Measurements from ENCODE around the gene BCAS4.
"Not testable (repeated sequence)": the region's sequence is repeated elsewhere in the genome, so short reads cannot be mapped to it uniquely, and the experiment has no call there.

Gene BCAS4

DNA sequence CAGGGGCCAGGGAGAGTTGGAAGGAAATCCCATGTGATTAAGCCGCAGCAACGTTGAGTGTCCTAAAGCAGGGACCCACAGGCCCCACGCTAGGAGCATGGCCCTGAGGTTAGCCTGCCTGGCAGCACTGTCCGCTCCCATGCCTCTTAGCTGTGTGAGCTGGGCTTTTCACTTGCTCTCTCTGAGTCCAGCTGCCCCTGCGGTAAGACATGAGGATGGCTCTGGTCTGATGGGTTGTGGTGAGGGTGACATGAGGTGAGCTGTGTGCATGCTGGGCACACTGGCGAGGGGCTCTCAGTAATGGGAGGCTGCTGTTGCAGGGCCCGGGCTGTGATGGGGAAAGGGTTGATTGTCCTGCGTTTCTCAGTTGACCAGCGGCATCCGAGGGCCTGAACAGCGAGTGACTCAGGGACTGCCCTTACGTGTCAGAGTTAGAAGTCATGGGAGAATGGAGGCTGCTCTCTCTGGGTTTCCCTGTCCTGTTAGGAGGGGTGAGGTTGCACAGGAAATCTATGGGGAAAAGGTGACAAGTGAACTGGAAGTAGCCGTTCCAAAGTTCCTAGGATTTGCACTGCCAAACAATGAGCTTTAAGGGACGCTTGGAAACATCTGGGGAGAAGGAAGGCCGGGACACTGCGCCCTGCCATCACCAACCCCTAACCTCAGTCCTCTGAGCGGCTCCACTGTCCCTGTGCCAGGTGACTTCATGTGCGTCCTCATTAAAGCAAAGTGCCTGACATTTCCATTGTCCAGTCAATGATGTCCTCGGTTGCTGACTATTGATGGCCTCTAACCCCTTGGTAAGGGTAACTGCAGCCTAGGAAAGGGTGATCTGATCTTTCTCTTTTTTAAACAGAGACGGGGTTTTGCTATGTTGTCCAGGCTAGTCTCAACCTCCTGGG is 85.0 kb downstream of the BCAS4 start:
- no peak for DNase-seq

DNA sequence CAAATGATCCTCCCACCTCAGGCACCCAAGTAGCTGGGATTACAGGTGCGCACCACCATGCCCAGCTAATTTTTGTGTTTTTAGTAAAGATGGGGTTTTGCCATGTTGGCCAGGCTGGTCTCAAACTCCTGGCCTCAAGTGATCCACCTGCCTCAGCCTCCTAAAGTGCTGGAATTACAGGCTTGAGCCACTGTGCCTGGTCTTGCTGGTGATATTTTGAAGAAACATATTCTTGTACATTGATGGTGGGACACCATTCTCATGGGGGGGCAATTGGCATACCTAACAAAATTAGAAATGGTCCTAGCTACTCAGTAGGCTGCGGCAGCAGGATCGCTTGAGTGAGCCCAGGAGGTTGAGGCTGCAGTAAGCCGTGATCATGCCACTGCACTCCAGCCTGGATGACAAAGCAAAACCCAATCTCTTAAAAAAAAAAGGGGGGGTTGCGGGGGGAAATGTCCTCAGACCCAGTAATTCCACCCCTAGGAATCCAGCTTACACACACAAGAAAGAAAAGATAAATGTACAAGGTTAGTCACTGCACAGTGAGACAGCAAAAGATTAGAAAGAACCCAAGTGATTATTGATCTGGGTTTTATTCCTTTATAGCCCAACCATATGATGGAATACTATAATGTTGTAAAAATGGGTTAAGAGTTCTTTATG is 87.0 kb downstream of the BCAS4 start:
- DNase-seq, result not testable (repeated sequence)

DNA sequence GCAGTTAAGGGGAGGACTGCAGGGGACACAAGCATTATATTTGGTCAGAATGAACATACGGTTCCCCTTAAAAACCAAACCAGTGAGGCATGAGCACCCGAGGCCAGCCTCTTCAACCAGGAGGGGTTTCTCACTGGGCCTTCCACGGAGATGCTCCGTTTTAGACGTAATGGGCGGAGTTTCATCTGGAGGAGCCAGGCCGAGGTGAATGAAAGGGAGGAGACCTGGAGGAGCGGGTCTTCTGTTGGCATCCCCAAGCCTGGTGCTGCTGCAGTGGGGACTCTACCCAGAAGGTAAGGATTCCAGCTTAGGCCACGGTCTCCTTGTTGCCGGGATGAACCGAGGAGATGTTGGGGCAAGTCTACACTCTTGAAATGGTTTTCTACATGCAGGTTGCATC is 89.0 kb downstream of the BCAS4 start:
- DNase-seq, result no peak

DNA sequence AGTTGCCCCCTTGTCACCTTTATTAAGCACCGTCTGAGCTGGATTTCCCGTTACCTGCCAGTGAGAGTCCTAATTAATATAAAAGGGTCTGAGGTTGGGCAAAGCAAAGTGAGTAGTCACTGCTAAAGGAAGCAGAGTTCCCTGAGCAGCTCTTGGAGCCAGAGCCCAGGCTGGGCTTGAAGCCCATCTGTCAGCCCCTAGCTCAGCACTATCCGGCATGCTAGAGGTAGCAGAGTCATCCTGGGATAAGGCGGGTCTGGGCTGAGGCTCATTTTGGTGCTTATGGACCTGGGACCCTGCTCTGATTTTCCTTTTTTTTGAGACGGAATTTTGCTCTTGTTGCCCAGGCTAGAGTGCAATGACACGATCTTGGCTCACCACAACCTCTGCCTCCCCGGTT is 90.2 kb downstream of the BCAS4 start:
- no peak for DNase-seq

DNA sequence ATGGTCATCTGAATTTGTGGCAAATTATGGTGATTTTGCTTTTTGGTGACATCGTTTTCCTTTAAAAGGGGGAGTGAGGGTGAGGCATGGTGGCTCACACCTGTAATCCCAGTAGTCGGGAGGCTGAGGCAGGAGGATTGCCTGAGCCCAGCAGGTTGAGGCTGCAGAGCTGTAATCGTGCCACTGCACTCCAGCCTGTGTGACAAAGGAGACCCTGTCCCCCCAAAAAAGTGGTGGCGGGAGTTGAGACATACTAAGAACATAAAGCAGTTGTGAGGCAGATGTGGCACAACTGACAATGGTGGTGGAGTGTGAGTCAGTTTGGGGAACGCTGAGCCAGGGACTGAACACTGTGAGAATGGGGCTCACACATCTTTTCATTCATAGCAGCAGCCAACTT is 90.9 kb downstream of the BCAS4 start:
- DNase-seq, result no peak

DNA sequence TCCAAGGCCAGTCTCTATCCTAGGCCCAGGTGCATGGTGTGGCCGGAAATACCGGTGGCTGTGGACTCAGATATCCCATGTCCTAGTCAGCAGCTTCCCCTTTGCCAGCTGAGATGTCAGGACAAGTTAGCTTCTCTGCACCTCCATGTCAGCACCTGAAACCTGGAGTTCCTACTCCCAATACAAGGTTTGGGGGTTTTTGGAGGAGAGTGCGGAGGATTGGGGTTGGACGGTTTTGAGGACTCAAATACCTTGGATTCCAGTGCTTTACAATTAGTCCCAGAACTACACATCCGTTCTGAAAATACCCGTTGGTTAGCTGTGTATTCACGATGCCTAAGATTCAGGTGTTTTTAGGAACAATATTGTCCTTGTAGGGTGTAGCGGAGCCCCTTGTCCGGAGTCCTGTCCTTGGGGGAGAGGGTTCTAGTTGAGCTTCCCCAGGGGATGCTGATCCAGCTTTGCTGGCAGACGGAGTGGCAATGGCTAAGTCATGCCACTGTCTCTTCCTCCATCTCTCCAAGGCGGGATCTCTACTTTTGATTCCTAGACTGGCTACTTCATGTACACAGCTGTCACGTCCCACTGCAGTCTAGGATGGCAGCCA is 91.4 kb downstream of the BCAS4 start:
- DNase-seq, result no peak

DNA sequence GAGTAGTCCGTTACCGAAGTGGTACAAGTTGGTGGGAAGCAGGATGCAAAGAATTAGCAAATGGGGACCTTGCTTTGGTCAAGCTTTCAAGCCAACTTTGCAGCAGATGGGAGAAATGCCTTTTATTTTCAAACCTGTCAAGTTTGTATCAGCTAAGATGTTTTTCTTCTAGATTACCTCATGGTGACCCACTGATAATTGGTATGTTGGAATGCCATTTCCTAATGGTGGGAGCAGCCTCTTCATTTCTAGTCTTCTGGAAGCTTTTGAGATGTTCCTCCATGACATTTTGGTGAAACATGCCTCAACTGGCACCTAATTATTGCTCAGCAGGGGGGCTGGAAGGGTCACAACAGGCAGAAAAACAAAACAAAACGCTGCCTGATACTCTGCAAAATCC is 92.7 kb downstream of the BCAS4 start:
- DNase-seq, result no peak

DNA sequence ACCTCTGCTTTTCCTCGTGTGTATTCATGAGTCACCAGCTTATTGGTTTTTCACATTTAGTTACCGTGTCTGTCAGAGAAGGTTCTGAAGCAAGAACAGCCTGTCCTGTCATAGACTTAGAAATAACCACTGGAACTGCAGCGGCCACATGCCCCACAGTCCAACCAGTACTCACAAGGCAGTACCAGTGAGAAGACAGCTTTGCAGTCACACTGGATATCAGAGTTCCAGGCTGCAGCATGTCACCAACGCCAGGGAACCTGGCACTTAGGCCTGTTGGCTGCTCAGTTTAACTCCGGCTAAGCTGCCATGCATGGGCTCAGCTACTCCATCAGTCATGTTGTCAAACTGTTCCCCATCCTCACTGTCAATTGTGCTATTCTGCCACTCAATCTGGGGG is 96.3 kb downstream of the BCAS4 start:
- no peak for DNase-seq

DNA sequence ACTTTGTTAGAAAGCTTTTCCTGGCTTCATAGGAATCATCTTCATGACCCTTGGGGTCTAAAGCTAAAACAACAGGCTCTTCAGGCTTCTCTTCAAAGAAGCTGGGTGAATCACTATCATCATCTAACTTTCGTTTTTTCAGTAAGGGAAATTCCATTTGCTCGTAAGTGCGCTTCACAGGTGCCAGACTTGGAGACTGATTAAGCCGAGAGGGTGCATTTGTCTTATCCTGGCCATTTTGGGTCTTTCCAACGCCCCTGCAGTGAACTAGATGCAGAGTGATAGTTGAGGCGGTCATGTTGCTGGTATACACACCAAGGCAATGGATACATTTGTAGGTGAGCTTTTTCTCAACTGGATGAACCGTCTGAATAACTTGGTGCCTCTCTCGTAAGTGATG is 97.5 kb downstream of the BCAS4 start:
- no peak for DNase-seq

DNA sequence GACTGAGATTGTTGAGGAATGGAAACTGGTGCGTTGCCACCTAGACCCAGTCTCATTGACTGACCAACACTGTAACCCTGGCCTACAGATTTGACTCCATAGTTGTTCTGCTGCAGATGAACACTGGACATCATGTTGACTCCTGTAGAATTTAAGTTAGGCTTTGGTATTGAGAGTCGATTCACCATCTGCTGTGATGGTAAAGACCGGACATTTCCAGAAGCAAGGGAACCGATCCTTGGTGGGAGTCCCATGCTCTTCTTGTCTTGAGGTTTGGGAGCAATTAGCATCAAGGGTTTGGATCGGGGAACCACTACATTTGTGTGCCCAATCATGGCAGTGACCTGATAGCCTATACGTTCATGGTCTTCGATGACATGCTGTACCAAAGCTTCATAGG is 98.8 kb downstream of the BCAS4 start:
- no peak for DNase-seq

DNA sequence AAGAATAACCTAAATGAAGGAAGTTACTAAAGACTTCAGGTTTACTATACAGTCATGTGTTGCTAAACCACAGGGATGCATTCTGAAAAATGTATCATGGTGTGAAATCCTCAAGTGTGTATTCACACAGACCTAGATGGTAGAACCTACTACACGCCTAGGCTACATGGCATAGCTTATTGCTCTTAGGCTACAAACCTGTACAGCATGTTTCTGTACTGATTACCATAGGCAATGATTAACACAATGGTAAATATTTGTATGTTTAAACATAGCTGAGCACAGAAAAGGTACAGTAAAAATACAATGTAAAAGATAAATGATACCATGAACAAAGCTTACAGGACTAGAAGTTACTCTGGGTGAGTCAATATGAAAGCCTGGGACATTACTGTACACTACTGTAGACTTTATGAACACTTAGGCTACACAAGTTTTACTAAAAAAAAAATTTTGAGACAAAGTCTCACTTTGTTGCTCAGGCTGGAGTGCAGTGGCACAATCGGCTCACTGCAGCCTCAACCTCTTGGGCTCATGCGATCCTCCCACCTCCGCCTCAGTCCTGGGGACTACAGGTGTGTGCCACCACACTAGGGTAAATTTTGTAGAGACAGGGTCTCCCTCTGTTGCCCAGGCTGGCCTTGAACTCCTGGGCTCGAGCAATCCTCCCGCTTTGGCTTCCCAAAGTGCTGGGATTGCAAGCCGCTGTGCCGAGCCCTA is 100.4 kb downstream of the BCAS4 start:
- no peak for DNase-seq

DNA sequence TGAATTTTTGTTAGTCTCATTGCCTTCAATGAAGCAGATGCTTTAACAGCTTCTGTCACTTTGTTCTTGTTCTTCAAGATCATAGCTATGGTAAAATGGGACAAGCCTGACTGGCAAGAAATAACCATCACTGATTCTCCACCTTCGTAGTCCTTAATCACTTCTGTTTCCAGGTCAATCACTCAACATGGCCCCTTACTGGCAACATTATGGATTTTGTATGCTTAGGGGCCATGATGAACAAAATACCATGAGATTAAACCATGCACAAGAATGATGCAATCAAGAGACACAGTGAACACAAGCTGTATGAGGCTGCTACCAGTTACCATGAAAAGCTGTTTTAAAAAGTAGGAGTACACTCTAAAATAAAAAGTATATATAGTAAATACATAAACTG is 103.6 kb downstream of the BCAS4 start:
- no peak for DNase-seq

DNA sequence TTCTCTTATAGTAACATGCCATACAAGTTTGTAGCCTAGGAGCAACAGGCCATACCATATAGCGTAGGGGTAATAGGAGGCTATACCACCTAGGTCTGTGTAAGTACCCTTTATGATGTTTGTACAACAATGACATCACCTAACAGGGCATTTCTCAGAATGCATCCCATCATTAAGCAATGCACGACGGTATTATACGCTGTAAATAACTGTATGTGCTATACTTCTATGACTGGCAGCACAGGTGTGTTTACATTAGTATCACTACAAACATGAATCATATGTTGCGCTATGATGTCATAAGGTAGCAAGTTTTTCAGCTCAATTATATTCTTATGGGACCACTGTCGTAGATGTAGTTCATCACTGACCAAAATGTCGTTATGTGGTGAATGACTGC is 105.4 kb downstream of the BCAS4 start:
- no peak for DNase-seq

DNA sequence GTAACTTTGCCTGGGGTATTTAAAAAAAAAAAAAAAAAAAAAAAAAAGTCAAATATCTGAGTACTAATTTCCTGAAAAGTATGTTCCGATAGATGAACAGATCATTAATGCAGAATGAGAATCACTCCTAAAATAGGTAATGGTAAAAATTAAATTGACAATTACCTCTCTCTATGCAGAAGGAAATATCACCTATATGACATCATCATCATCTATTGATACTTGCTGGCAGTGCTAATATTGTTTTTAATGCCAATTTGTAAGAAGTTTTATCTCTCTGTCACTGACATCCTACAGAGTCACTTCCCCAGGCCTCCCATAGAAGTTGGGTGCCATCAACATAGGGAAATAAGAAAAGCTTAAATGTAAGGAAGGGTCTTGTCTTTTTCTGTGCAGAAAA is 106.4 kb downstream of the BCAS4 start:
- DNase-seq, result no peak

DNA sequence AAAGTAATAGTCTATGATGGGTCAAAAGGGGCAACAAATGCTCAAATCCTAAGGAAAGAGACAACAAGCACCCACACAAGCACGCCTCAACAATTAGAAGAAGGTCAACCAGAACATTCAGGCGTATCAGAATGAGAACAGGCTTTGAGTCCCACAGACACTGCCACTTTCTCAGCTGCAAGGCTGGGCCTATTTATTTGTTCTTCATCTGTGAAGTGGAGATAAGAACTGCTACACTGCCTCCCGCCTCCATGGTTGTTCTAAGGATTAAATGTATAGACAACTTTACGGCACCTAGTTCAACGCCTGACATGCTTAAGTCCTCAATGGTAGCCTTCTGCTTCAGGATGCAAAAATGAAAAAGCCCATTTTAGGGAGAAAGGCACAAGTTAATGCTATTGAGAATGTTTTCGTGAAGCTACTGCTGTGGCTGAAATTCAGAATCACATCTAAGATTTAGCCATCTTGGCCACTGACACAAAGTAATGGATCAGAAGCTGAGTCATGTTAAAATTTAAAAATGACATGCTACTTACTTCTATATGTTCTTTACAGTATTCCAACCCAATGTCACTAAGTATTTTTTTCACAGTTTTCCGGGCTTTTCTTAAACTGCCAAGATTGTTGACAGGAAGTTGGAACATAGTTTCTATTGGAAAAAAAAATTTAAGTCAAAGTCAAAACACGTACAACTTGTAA is 108.6 kb downstream of the BCAS4 start:
- no peak for DNase-seq

DNA sequence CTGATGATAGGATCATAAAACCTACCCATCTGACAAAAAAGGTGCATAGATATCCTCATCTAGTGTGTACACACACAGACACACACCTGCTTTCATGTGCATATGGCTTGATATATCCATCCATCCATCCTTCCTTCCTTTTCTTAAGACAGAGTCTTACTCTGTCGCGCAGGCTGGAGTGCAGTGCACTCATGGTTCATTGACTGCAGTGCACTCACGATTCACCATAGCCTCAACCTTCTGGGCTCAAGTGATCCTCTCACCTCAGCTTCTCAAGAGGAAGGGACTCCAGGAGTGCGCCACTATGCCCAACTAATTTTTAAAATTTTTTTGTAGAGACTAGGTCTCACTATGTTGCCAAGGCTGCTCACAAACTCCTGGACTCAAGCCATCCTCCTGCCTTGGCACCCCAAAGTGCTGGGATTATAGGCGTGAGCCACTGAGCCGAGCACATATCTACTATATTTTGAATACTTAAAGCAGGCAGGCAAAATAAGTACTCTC is 109.3 kb downstream of the BCAS4 start:
- DNase-seq, result no peak

DNA sequence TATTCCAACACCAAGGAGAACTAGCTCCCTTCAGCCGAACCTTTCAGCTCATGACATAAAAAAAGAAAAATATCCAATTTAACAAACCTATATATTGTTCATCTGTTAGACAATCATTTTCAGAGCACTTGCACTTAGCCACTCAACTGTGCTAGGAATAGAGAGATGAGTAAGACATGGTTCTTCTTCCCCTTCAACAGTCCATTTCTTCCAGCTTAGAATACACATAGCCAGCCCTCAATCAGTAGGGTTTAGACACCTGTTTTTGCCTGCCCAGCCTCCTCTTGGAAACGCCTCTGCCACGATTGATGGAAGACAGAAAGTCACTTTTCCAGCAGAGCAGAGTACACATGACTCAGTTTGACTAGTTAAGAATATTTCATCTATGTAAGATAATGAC is 114.6 kb downstream of the BCAS4 start:
- DNase-seq, result no peak

DNA sequence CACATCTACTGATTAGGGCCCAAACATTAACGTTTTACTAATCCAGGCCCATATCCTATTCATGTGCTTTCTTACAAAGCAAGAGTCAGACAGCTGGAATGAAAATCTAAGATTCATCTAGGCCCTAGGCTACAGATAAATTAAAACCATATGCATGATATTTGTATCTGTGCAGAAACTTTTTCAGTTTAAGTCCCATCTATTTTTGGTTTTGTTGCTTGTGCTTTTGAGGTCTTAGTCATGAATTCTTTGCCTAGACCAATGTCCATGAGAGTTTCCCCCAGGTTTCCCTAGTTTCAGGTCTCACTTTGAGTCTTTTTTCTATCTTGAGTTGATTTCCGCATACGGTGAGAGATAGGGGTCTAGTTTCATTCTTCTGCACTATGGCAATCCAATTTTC is 116.2 kb downstream of the BCAS4 start:
- DNase-seq, result no peak

DNA sequence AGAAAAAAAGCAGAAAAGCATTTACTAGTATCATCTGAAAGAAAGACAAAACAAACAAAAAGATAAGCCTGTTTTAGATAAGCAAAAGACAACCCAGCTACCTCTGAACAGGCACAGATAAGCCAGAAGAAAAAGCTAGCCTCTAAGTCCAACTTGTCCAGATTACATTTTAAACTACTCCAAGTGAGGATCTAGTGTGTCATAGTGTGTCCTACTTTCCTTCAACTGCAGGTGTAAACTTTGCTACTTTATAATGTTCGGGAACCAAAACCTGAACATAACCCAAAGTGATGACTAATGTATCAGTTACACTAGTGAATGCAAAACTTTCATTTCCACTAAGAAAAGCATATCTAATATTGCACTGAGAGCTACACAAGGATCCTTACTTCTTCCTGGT is 116.9 kb downstream of the BCAS4 start:
- no peak for DNase-seq

DNA sequence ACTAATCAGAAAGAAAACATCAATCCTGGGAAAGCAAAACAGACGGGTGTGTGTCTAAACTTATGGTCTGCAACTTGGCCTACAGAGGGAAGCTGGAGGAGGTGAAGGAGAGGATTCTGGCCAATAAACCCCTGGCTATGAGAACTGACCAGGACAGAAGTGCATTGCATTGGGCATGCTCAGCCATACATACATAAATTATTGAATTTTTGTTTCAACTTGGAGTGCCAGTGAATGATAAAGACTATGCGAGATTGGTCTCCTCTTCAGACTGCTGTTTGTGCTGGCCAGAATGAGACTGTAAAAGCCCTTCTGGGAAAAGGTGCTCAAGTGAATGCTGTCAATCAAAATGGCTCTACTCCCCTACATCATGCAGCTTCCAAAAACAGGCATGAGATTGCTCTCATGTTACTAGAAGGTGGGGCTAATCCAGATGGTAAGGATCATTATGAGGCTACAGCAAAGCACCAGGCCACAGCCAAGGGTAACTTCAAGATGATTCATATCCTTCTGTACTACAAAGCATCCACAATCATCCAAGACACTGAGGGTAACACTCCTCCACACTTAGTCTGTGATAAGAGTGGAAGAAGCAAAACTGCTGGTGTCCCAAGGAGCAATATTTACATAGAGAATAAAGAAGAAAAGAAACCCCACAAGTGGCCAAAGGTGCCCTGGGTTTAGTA is 119.0 kb downstream of the BCAS4 start:
- no peak for DNase-seq

DNA sequence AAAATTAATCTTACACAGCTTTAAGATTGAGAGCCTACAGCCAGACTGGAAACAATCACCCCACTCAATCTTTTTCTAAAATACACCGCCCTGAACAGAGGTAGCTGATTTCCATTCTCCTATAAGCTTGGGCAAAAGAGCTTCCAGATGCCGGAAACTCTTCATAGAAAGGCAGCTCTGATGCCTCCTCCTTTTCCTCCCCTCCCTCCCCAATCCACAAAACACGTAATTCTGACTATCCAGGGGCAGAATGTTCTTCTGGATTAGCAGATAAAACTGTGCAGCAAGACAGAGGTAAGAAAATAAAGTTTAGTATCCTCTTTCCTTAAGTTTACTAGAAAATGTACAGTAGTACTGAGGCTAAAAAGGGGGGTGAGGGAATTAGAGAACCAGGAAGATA is 120.6 kb downstream of the BCAS4 start:
- DNase-seq, result no peak

DNA sequence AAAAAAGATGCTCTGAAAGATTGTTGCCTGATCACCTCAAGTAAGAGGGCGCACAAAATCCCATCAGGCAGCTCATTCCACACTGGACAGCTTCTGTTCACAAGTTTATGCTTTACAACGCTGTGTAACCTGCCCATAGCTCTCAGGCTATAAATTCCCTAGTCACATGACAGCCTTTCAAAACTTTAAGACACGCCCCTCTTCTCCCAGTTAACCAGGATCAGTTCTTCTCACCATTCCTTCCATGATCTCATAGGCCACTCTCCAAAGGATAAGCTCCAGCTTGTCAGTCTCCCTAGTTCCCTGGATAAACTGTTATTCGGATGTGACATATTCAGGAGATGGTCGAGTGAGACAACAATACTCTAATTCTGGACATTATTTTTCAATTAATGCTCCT is 121.4 kb downstream of the BCAS4 start:
- no peak for DNase-seq

Data from CD4-positive, alpha-beta T cell treated with Interleukin-4 for 1 hour (primary cell).